Memory B cell (primary cell): Measurements from ENCODE around the gene KDSR.
A peak's percentile ranks its signal among the peaks of the same experiment; 100 is the strongest.
"Not testable (repeated sequence)": the region's sequence is repeated elsewhere in the genome, so short reads cannot be mapped to it uniquely, and the experiment has no call there.

Source experiments
- ATAC-seq: fragments of 150-1000 bp; cut with Tn5 transposase; 2 replicates; pipeline ENCODE4 v1.10.0; 2021; ENCODE audit warnings: low read depth, mild to moderate bottlenecking, moderate library complexity
- DNase-seq, 2 donors: peaks; one replicate each; pipeline ENCODE4 v3.0.0; 2022; ENCODE audit warnings: low spot score in 2 of 2
- H3K27ac Mint-ChIP-seq: one replicate; pipeline ENCODE4 v1.8.0; 2022; ENCODE audit warnings: mild to moderate bottlenecking, moderate library complexity, mixed read lengths
- H3K27me3 Mint-ChIP-seq: one replicate; pipeline ENCODE4 v1.8.0; 2022; ENCODE audit warnings: mixed read lengths
- H3K36me3 Mint-ChIP-seq: one replicate; pipeline ENCODE4 v1.8.0; 2022; ENCODE audit warnings: mild to moderate bottlenecking, mixed read lengths
- H3K4me1 Mint-ChIP-seq: one replicate; pipeline ENCODE4 v1.8.0; 2022; ENCODE audit warnings: mixed read lengths
- H3K4me3 Mint-ChIP-seq: one replicate; pipeline ENCODE4 v1.8.0; 2022; ENCODE audit warnings: mild to moderate bottlenecking, moderate library complexity, mixed read lengths
- H3K9me3 Mint-ChIP-seq: one replicate; pipeline ENCODE4 v1.8.0; 2022; ENCODE audit warnings: mixed read lengths

KDSR gene

DNA sequence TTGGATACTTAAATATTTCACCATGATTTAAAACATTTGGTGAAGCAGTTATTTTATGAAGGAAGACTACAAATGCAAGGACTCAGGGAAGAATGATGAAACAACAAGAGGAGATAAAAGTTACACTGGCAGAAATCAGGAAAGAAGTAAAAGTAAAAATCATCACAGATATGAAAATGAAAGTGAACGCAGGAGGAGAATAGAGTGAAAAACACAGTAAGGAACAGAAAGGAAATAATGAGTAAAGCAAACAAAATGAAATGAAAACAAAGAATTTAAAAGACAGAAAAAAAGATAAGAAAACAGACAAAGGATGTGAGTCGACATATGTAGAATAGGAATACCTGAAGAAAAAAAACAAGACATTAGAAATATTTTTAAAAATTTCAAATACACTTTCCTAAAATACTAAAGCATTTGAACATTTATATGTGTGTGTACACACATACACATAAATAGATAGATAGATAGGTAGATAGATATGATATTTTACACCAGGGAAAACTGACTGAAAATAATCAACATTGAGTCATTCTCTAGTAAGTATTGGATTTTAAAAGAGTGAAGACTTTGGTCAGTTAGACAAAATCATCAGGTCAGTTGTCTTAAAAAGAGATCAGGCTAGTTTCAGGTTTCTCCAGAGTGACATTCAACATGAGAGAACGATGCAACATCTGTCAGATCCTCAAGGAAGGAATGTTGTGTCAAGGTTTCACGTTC lies 12.1 kb upstream of the KDSR start:
- H3K9me3 Mint-ChIP-seq = peaks cover 9% of the 10 kb centered on the region
- peak overlapping the region; percentile 32 for H3K4me3 Mint-ChIP-seq
- peaks cover 6% of the 10 kb centered on the region for H3K4me1 Mint-ChIP-seq
- no peak overlapping the region for H3K27ac Mint-ChIP-seq
- no peak for DNase-seq
- peaks cover 9% of the 10 kb centered on the region for H3K36me3 Mint-ChIP-seq
- no peaks in the 10 kb centered on the region for H3K27me3 Mint-ChIP-seq
- no peak for ATAC-seq

DNA sequence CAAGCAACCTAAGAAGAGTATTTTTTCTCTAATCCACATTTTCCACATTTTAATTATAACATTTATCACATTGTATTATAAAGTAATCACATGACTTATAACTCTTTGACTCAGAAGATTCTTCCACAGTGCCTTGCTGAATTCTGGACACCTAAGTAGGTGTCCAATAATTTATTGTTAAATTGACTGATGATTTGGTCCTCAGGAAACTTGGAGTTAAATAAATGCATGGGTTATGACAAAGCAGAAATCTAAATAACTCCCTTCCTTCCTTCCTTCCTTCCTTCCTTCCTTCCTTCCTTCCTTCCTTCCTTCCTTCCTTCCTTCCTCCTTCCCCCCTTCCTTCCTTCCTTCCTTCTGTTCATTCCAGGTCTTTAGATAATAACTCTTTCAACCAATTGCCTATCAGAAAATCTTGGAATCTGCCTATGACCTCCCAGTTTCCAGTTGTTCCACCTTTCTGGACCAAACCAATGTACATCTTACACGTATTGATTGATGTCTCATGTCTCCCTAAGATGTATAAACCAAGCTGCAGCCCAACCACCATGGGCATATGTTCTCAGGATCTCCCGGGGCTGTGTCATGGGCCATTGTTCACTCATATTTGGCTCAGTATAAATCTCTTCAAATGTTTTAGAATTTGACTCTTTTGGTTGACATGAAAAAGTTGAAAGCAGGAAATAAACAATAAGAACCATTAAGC lies 10.4 kb upstream of the KDSR start:
- Mint-ChIP-seq H3K27ac (no peak overlapping the region), H3K4me1 (peaks cover 6% of the 10 kb centered on the region), H3K27me3 (no peaks in the 10 kb centered on the region), H3K36me3 (peaks cover 5% of the 10 kb centered on the region), H3K4me3 (no peak overlapping the region), H3K9me3 (peaks cover 7% of the 10 kb centered on the region)
- ATAC-seq (no peak), DNase-seq (no peak)

DNA sequence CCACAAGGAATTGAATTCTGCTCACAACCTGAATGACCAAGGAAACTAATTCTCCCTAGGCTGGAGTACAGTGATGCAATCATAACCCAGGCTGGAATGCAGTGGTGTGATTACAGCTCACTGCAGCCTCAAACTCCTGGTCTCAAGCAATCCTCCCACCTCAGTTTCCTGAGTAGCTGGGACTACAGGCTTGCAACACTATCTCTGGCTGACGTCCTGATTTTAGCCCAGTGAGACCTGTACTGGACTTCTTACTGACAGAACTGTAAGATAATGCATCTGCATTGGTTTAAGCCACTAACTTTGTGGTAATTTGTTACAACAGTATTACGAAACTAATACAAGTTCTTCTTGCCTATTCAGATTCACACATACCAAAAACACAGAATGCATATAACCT lies 9.5 kb upstream of the KDSR start:
- Mint-ChIP-seq H3K27me3 (no peaks in the 10 kb centered on the region), H3K27ac (no peak overlapping the region), H3K9me3 (peaks cover 7% of the 10 kb centered on the region), H3K4me1 (peaks cover 6% of the 10 kb centered on the region), H3K4me3 (no peak overlapping the region), H3K36me3 (peaks cover 5% of the 10 kb centered on the region)
- ATAC-seq (no peak), DNase-seq (no peak)

DNA sequence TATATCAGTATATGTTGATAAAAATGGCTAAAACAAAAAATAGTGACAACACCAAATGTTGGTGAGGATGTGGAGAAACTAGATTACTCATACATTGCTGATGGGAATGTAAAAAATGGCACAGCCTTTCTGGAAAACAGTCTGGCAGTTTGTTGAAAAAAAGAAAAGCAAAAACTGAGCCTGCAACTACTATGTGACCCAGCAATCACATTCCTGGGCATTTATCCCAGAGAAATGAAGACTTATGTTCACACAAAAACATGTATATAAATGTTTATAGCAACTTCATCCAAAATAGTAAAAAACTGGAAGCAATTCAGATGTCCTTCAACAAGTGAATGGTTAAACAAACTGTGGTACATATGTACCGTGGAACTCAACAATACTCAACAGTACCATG lies 7.5 kb upstream of the KDSR start:
- H3K4me1 Mint-ChIP-seq = peaks cover 6% of the 10 kb centered on the region
- H3K27me3 Mint-ChIP-seq = no peaks in the 10 kb centered on the region
- H3K36me3 Mint-ChIP-seq = peaks cover 5% of the 10 kb centered on the region
- DNase-seq = no peak
- peaks cover 7% of the 10 kb centered on the region for H3K9me3 Mint-ChIP-seq
- ATAC-seq = no peak
- H3K27ac Mint-ChIP-seq = no peak overlapping the region
- H3K4me3 Mint-ChIP-seq = no peak overlapping the region

- ATAC-seq (no peak), DNase-seq (no peak)
- peaks cover 5% of the 10 kb centered on the region for H3K36me3 Mint-ChIP-seq
- H3K4me1 Mint-ChIP-seq = peaks cover 10% of the 10 kb centered on the region
- no peak overlapping the region for H3K27ac Mint-ChIP-seq
- no peak overlapping the region for H3K4me3 Mint-ChIP-seq
- H3K27me3 Mint-ChIP-seq = no peaks in the 10 kb centered on the region
- H3K9me3 Mint-ChIP-seq = peaks cover 7% of the 10 kb centered on the region
These were observed 6.2 kb upstream of the KDSR start for GRCh38 chr18:63373161-63373560.

DNA sequence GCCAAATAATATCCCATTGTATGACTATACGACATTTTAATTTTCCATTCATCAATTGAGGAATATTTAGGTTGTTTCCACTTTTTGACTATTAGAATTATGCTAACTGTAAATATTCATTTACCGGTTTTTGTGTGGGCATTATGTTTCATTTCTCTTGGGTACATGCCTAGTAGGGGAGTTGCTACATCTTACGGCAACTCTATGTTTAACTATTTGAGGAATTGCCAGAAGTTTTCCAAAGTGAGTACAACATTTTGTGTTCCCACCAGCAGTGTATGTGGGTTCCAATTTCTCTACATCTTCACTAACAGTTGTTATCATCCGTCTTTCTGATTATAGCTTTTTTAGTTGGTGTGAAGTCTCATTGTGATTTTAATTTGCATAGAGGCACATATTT lies 1.6 kb upstream of the KDSR start:
- Mint-ChIP-seq H3K27ac (peak overlapping the region; percentile 84), H3K36me3 (peaks cover 3% of the 10 kb centered on the region), H3K4me3 (peak overlapping the region; percentile 90), H3K27me3 (no peaks in the 10 kb centered on the region), H3K9me3 (peaks cover 3% of the 10 kb centered on the region), H3K4me1 (peaks cover 17% of the 10 kb centered on the region)
- ATAC-seq (no peak), DNase-seq (no peak)

- Mint-ChIP-seq H3K9me3 (peaks cover 4% of the 10 kb centered on the region), H3K27ac (peak overlapping the region; percentile 56), H3K36me3 (peaks cover 6% of the 10 kb centered on the region), H3K27me3 (no peaks in the 10 kb centered on the region), H3K4me3 (peak overlapping the region; percentile 90), H3K4me1 (peaks cover 17% of the 10 kb centered on the region)
- peak; percentile 13 for ATAC-seq
- peak in 1 of 2 donors; percentile 23 for DNase-seq
These were observed 573 bp downstream of the KDSR start for GRCh38 chr18:63366213-63367052.

GRCh38 chr18:63365876-63366212 lies 1.2 kb downstream of the KDSR start:
- Mint-ChIP-seq H3K4me3 (peak overlapping the region; percentile 90), H3K9me3 (peaks cover 4% of the 10 kb centered on the region), H3K27ac (peak overlapping the region; percentile 56), H3K27me3 (no peaks in the 10 kb centered on the region), H3K4me1 (peaks cover 17% of the 10 kb centered on the region), H3K36me3 (peaks cover 6% of the 10 kb centered on the region)
- DNase-seq (no peak), ATAC-seq (no peak)

DNA sequence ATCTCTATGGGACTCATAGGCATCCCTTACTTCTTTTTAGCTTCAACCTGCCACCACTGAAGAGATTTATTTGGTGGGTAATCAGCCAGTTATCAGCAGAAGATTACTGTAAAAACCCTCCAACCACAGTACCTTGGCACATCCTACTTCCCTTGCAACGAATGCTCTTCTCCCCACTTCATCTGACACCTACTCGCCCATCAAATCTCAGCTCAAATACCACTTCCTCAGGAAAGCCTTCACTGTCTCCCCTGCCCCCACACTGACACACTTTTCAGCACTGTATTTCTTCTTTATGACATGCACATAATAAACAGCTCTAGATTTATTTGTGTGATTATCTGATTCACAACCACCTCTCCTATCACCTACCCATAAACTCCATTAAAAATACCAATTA lies 3.1 kb downstream of the KDSR start:
- ATAC-seq (no peak), DNase-seq (no peak)
- Mint-ChIP-seq H3K27ac (no peak overlapping the region), H3K27me3 (no peaks in the 10 kb centered on the region), H3K4me3 (no peak overlapping the region), H3K36me3 (peaks cover 11% of the 10 kb centered on the region), H3K9me3 (peaks cover 4% of the 10 kb centered on the region), H3K4me1 (peaks cover 15% of the 10 kb centered on the region)

GRCh38 chr18:63363420-63363819 lies 3.6 kb downstream of the KDSR start:
- not testable (repeated sequence) for DNase-seq, H3K27me3 Mint-ChIP-seq, H3K4me3 Mint-ChIP-seq, ATAC-seq, H3K27ac Mint-ChIP-seq, H3K9me3 Mint-ChIP-seq
- H3K36me3 Mint-ChIP-seq = peaks cover 12% of the 10 kb centered on the region
- peaks cover 12% of the 10 kb centered on the region for H3K4me1 Mint-ChIP-seq

- Mint-ChIP-seq H3K27me3 (no peaks in the 10 kb centered on the region), H3K27ac (no peak overlapping the region), H3K9me3 (no peaks in the 10 kb centered on the region), H3K36me3 (peaks cover 31% of the 10 kb centered on the region), H3K4me1 (no peaks in the 10 kb centered on the region), H3K4me3 (no peak overlapping the region)
- ATAC-seq (no peak), DNase-seq (no peak)
These were observed 10.6 kb downstream of the KDSR start for GRCh38 chr18:63356272-63356896.

DNA sequence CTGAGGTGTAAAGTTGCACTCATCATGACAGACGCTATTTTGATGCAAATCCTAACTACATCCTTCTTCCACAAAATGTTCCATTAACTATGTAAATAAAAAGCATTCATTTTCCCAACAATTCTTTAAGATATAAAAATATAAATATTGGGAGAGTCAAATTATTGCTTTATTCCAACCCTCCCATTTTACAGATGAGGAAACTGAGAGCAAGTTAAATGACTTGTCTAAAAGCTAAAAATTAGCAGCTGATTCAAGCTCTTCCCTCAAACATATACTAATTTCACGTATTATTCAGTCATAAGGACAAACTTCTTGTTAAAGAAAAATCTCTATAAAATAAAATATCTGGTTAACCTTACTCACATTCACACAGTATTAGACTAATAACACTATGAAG lies 16.8 kb downstream of the KDSR start:
- DNase-seq = no peak
- ATAC-seq = no peak
- Mint-ChIP-seq H3K27me3 (no peaks in the 10 kb centered on the region), H3K4me1 (peaks cover 3% of the 10 kb centered on the region), H3K9me3 (no peaks in the 10 kb centered on the region), H3K36me3 (peaks cover 34% of the 10 kb centered on the region), H3K27ac (no peak overlapping the region), H3K4me3 (no peak overlapping the region)

DNA sequence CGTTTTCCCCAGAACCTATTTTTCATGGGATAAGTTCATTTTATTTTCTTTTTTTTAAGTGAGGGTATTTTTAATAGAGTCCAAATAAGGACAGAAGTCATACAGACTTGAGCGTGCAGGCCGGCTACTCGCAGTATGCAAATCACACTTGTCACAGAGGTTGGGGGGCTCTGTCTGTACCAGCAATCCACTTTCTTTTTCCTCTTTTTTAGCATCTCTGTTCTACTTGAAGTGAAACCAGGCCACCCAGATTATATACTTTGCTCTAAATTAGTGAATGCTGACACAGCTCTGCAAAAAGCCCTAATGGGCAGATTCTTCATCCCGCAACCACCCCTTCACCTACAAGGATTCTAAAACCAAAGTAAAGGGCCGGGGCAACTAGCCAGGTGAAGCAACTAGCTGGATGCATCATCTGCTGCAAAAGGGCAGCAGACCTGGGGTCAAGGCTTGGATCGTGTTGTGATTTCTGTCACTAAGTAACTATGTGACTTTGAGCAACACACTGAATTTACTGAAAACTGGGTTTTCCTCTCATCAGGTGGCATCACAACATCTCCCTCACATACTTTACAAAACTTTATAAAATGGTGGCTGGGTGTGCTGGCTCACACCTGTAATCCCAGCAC lies 18.4 kb downstream of the KDSR start:
- no peak overlapping the region for H3K4me3 Mint-ChIP-seq
- peak overlapping the region; percentile 58 for H3K27ac Mint-ChIP-seq
- H3K36me3 Mint-ChIP-seq = peaks cover 33% of the 10 kb centered on the region
- ATAC-seq = peak; percentile 44
- H3K27me3 Mint-ChIP-seq = no peaks in the 10 kb centered on the region
- peaks cover 3% of the 10 kb centered on the region for H3K4me1 Mint-ChIP-seq
- H3K9me3 Mint-ChIP-seq = no peaks in the 10 kb centered on the region
- no peak for DNase-seq
